NK-92 (cell line): Measurements from ENCODE around the gene TET1.
A peak's percentile ranks its signal among the peaks of the same experiment; 100 is the strongest.
"Not testable (repeated sequence)": the region's sequence is repeated elsewhere in the genome, so short reads cannot be mapped to it uniquely, and the experiment has no call there.

Experiments used
- DNase-seq: peaks from one replicate; lab custom pipeline; 2025; ENCODE audit not compliant: unreplicated experiment; lab: John Stamatoyannopoulos, UW

Gene TET1

GRCh38 chr10:68696018-68696417 is 135.9 kb downstream of the TET1 start:
- no peak for DNase-seq

GRCh38 chr10:68697106-68697505 is 137.0 kb downstream of the TET1 start:
- no peak for DNase-seq

- DNase-seq: no peak
These were observed 140.1 kb downstream of the TET1 start for GRCh38 chr10:68700197-68700596.

GRCh38 chr10:68705548-68705947 is 145.4 kb downstream of the TET1 start:
- no peak for DNase-seq

GRCh38 chr10:68708987-68709386 is 148.8 kb downstream of the TET1 start:
- not testable (repeated sequence) for DNase-seq

- DNase-seq: not testable (repeated sequence)
These were observed 152.9 kb downstream of the TET1 start for GRCh38 chr10:68713065-68713464.

GRCh38 chr10:68717435-68717834 is 157.3 kb downstream of the TET1 start:
- no peak for DNase-seq

- DNase-seq: peak; percentile 82
These were observed 160.9 kb downstream of the TET1 start, which contains the start of gene CCAR1 for GRCh38 chr10:68720793-68721672. Gene CCAR1, plus strand, starts transcription at chr10:68721239. Its CDS starts 1,266 bp downstream, at chr10:68722505.

- no peak for DNase-seq
These were observed 161.7 kb downstream of the TET1 start for GRCh38 chr10:68721673-68722335.

GRCh38 chr10:68725016-68725415 is 164.9 kb downstream of the TET1 start:
- DNase-seq: no peak

- no peak for DNase-seq
These were observed 167.0 kb downstream of the TET1 start for GRCh38 chr10:68727146-68727545.

- DNase-seq: no peak
These were observed 172.5 kb downstream of the TET1 start for GRCh38 chr10:68732651-68733050.

- no peak for DNase-seq
These were observed 174.2 kb downstream of the TET1 start for GRCh38 chr10:68734349-68734748.

GRCh38 chr10:68735119-68735518 is 175.0 kb downstream of the TET1 start:
- DNase-seq: no peak

- DNase-seq: not testable (repeated sequence)
These were observed 175.6 kb downstream of the TET1 start for GRCh38 chr10:68735739-68736138.

GRCh38 chr10:68740676-68741075 is 180.5 kb downstream of the TET1 start:
- not testable (repeated sequence) for DNase-seq

GRCh38 chr10:68742397-68742796 is 182.3 kb downstream of the TET1 start:
- no peak for DNase-seq
